Liver (tissue), 9 donors: Measurements from ENCODE around the gene ABCA3. TPM values are rescaled to one million over a fixed set of nuclear protein-coding genes. Genes with fewer than 3 reads are reported as not detected.

Source experiments
- DNase-seq: peaks from one replicate; pipeline ENCODE4 v3.0.0-alpha.2; 2017; ENCODE audit warnings: low spot score
- H3K27ac ChIP-seq, 2 donors: one replicate each; pipeline ENCODE4 v1.7.0; 2013; ENCODE audit warnings: inconsistent platforms in 2 of 2, low read length in 2 of 2, control low read depth in 1 of 2, low read depth in 1 of 2, mild to moderate bottlenecking in 1 of 2
- H3K27me3 ChIP-seq, 4 donors: one replicate each; pipeline versions ENCODE4 v1.6.1 to v1.7.0; 2013; ENCODE audit warnings: low read length in 3 of 4, inconsistent platforms in 1 of 4, mild to moderate bottlenecking in 1 of 4, moderate library complexity in 1 of 4; ENCODE audit not compliant: control insufficient read depth in 4 of 4, insufficient read depth in 4 of 4
- H3K36me3 ChIP-seq, 4 donors: one replicate each; pipeline versions ENCODE4 v1.6.1 to v1.7.0; 2013; ENCODE audit warnings: low read length in 3 of 4, mild to moderate bottlenecking in 3 of 4, low read depth in 1 of 4, moderate library complexity in 1 of 4; ENCODE audit not compliant: control insufficient read depth in 4 of 4, insufficient read depth in 3 of 4
- H3K4me1 ChIP-seq, 4 donors: one replicate each; pipeline versions ENCODE4 v1.6.1 to v1.7.0; 2013; ENCODE audit warnings: low read length in 3 of 4, mild to moderate bottlenecking in 3 of 4, moderate library complexity in 1 of 4; ENCODE audit not compliant: control insufficient read depth in 4 of 4, insufficient read depth in 4 of 4
- H3K4me3 ChIP-seq, 3 donors: one replicate each; pipeline versions ENCODE4 v1.6.1 to v1.7.0; 2013; ENCODE audit warnings: low read length in 3 of 3, control low read depth in 1 of 3, low read depth in 1 of 3, mild to moderate bottlenecking in 1 of 3
- H3K9ac ChIP-seq, 2 donors: one replicate each; pipeline ENCODE4 v1.7.0; 2013; ENCODE audit warnings: low read length in 2 of 2, mild to moderate bottlenecking in 2 of 2, moderate library complexity in 2 of 2, control low read depth in 1 of 2, low read depth in 1 of 2
- H3K9me3 ChIP-seq, 4 donors: one replicate each; pipeline versions ENCODE4 v1.6.1 to v1.7.0; 2013; ENCODE audit warnings: low read length in 3 of 4; ENCODE audit not compliant: control insufficient read depth in 4 of 4
- ATF3 ChIP-seq: IDR thresholded peaks from 2 replicates; pipeline ENCODE4 v1.6.1; 2016; ENCODE audit warnings: antibody characterized with exemption
- EGR1 ChIP-seq, 2 donors: IDR thresholded peaks; 2 replicates each; pipeline ENCODE4 v1.6.1; 2016 to 2018; ENCODE audit warnings: antibody characterized with exemption in 2 of 2, low read depth in 2 of 2
- FOXA1 ChIP-seq: IDR thresholded peaks from 2 replicates; pipeline ENCODE4 v1.6.1; 2016; ENCODE audit warnings: antibody characterized with exemption
- FOXA2 ChIP-seq: IDR thresholded peaks from 2 replicates; pipeline ENCODE4 v1.6.1; 2016; ENCODE audit warnings: antibody characterized with exemption
- GABPA ChIP-seq, 2 donors: IDR thresholded peaks in 1 of 2; conservative IDR thresholded peaks in 1 of 2; 2 replicates each; pipeline ENCODE4 v1.6.1; 2016; ENCODE audit warnings: antibody characterized with exemption in 2 of 2, mild to moderate bottlenecking in 1 of 2, moderate library complexity in 1 of 2
- HNF4A ChIP-seq, 2 donors: conservative IDR thresholded peaks; 2 replicates each; pipeline ENCODE4 v1.6.1; 2016; ENCODE audit warnings: antibody characterized with exemption in 2 of 2, mild to moderate bottlenecking in 2 of 2
- HNF4G ChIP-seq: IDR thresholded peaks from 2 replicates; pipeline ENCODE4 v1.6.1; 2016; ENCODE audit warnings: antibody characterized with exemption
- JUND ChIP-seq, 2 donors: IDR thresholded peaks; 2 replicates each; pipeline ENCODE4 v1.6.1; 2016; ENCODE audit warnings: antibody characterized with exemption in 2 of 2
- MAX ChIP-seq: IDR thresholded peaks from 2 replicates; pipeline ENCODE4 v1.6.1; 2016; ENCODE audit warnings: antibody characterized with exemption
- NR2F2 ChIP-seq: IDR thresholded peaks from 2 replicates; pipeline ENCODE4 v1.6.1; 2016; ENCODE audit warnings: antibody characterized with exemption
- RAD21 ChIP-seq, 2 donors: IDR thresholded peaks; 2 replicates each; pipeline ENCODE4 v1.6.1; 2016; ENCODE audit warnings: antibody characterized with exemption in 2 of 2, mild to moderate bottlenecking in 2 of 2
- REST ChIP-seq: IDR thresholded peaks from 2 replicates; pipeline ENCODE4 v1.6.1; 2016; ENCODE audit warnings: antibody characterized with exemption, mild to moderate bottlenecking
- SP1 ChIP-seq: IDR thresholded peaks from 2 replicates; pipeline ENCODE4 v1.6.1; 2018; ENCODE audit warnings: antibody characterized with exemption, mild to moderate bottlenecking
- WGBS: extraction: QIAGEN DNeasy Blood & Tissue Kit; methylation state at CpG from one replicate; pipeline ENCODE4 v1.1.7; 2013; 5-methylcytosine and 5-hydroxymethylcytosine counted together
- polyA plus RNA-seq, 2 donors: library from polyadenylated mRNA; stranded (reverse) in 1 of 2; unstranded in 1 of 2; fragments of 200-250 nt in 1 of 2; fragments of >200 nt in 1 of 2; fragmentation: Nextera tagmentation in 1 of 2; extraction: Ambion mirVana in 1 of 2; gene quantifications; one replicate each; pipeline versions ENCODE4 v1.2.1 to v1.2.3, GENCODE V29; 2013 to 2015
- total RNA-seq, 2 donors: library from RNA; depleted of rRNA; stranded (reverse); fragments of >200 nt; gene quantifications; one replicate each; pipeline ENCODE4 v1.2.3, GENCODE V29; 2014
- donor health status: healthy.
- donor health status: healthy.
- donor health status: healthy.
- donor health status: healthy.
- donor health status: healthy.

The ABCA3 gene
- total and polyA plus RNA-seq, 4 donors: 0.47 to 1.1 (median 0.77) TPM

- H3K4me3 ChIP-seq: no peak overlapping the region
- no peak for DNase-seq
- TF ChIP-seq FOXA1: no peak
- no peak for TF ChIP-seq GABPA (IDR thresholded peaks at IDR 0.05 in 1 of 2, conservative IDR thresholded peaks at IDR 0.05 in 1 of 2)
- TF ChIP-seq HNF4G: no peak
- no peak for TF ChIP-seq EGR1 (IDR thresholded peaks at IDR 0.05; ENCODE audit: low read depth in 2 of 2)
- no peak for TF ChIP-seq FOXA2
- TF ChIP-seq ATF3: no peak
- H3K4me1 ChIP-seq: peaks cover 6 to 10% (median 8%) of the 10 kb centered on the region in 4 donors
- no peaks in the 10 kb centered on the region for H3K36me3 ChIP-seq
- H3K9ac ChIP-seq: no peak overlapping the region
- no peaks in the 10 kb centered on the region for H3K9me3 ChIP-seq
- WGBS: 89% methylated on average over 8 of the region's 8 CpGs
- H3K27me3 ChIP-seq: peaks cover 0 to 4% (median 0%) of the 10 kb centered on the region in 4 donors
- no peak overlapping the region for H3K27ac ChIP-seq
Measured at GRCh38 chr16:2335286-2335895, 5.1 kb downstream of the ABCA3 start.

GRCh38 chr16:2333772-2334379 lies 6.7 kb downstream of the ABCA3 start:
- Histone ChIP-seq H3K4me3 (no peak overlapping the region), H3K27ac (no peak overlapping the region), H3K9me3 (no peaks in the 10 kb centered on the region), H3K36me3 (no peaks in the 10 kb centered on the region), H3K27me3 (peaks cover 0 to 4% (median 0%) of the 10 kb centered on the region in 4 donors), H3K4me1 (no peaks in the 10 kb centered on the region), H3K9ac (no peak overlapping the region)
- no peak for TF ChIP-seq RAD21 (IDR thresholded peaks at IDR 0.05)
- no peak for TF ChIP-seq FOXA1
- no peak for TF ChIP-seq SP1
- TF ChIP-seq NR2F2: no peak
- no peak for TF ChIP-seq HNF4G
- 79% methylated on average over 17 of the region's 17 CpGs for WGBS
- DNase-seq: no peak

- no peak overlapping the region for H3K4me3 ChIP-seq
- no peak for TF ChIP-seq ATF3
- TF ChIP-seq HNF4A (conservative IDR thresholded peaks at IDR 0.05): no peak
- no peak for TF ChIP-seq FOXA1
- no peak for TF ChIP-seq FOXA2
- TF ChIP-seq HNF4G: no peak
- TF ChIP-seq JUND (IDR thresholded peaks at IDR 0.05): no peak
- no peak for TF ChIP-seq RAD21 (IDR thresholded peaks at IDR 0.05)
- no peaks in the 10 kb centered on the region for H3K9me3 ChIP-seq
- no peaks in the 10 kb centered on the region for H3K27me3 ChIP-seq
- no peaks in the 10 kb centered on the region for H3K36me3 ChIP-seq
- H3K9ac ChIP-seq: no peak overlapping the region
- H3K4me1 ChIP-seq: no peaks in the 10 kb centered on the region
- H3K27ac ChIP-seq: no peak overlapping the region
- DNase-seq: no peak
- WGBS: 96% methylated on average over 9 of the region's 9 CpGs
Measured at GRCh38 chr16:2333231-2333630, 7.3 kb downstream of the ABCA3 start.

GRCh38 chr16:2331931-2332267 lies 8.6 kb downstream of the ABCA3 start:
- no peak for DNase-seq
- TF ChIP-seq MAX (no peak), JUND (IDR thresholded peaks at IDR 0.05) (no peak), REST (no peak)

More at GRCh38 chr16:2331931-2332267, 8.6 kb downstream of the ABCA3 start:
- no peaks in the 10 kb centered on the region for H3K4me1 ChIP-seq
- H3K9me3 ChIP-seq: no peaks in the 10 kb centered on the region
- no peak overlapping the region for H3K4me3 ChIP-seq
- H3K27me3 ChIP-seq: no peaks in the 10 kb centered on the region
- H3K27ac ChIP-seq: no peak overlapping the region
- no peaks in the 10 kb centered on the region for H3K36me3 ChIP-seq
- no peak overlapping the region for H3K9ac ChIP-seq
- WGBS: 84% methylated on average over 5 of the region's 5 CpGs
